Measurements from ENCODE around the gene ZP1. TPM values are rescaled to one million over a fixed set of nuclear protein-coding genes. Genes with fewer than 3 reads are reported as not detected.

The ZP1 gene
- total RNA-seq, 2 experiments from 2014 or later = 0.20 TPM; not detected in 1

- H3K4me3 ChIP-seq (ENCODE audit: low read length) = no peak overlapping the region
- Mint-ChIP-seq H3K27me3 (no peaks in the 10 kb centered on the region), H3K4me3 (no peak overlapping the region), H3K9me3 (no peaks in the 10 kb centered on the region), H3K4me1 (ENCODE audit: low read depth) (no peaks in the 10 kb centered on the region), H3K27ac (no peak overlapping the region), H3K36me3 (ENCODE audit: low read depth) (no peaks in the 10 kb centered on the region)
- no peaks in the 10 kb centered on the region for H3K4me1 ChIP-seq (ENCODE audit: insufficient read depth, low read length)
- H3K27ac ChIP-seq (ENCODE audit: low read depth in 1 of 2, low read length in 2 of 2) = no peak overlapping the region
- H3K27me3 ChIP-seq (ENCODE audit: control insufficient read depth in 1 of 2, insufficient read depth in 2 of 2, low read length in 2 of 2) = no peaks in the 10 kb centered on the region
- intact Hi-C loops (cut with DNase I, micrococcal nuclease) = no loop called here
- ATAC-seq (ENCODE audit: poor library complexity) (no peak), DNase-seq (no peak)
- no peaks in the 10 kb centered on the region for H3K9me3 ChIP-seq (ENCODE audit: control insufficient read depth in 1 of 2, insufficient read depth in 1 of 2, low read length in 2 of 2)
- no peak for TF ChIP-seq CTCF (IDR thresholded peaks at IDR 0.05)
- ChIA-PET CTCF (interaction anchor here (1.1 kb wide), 1 partner anchor 23 kb away, joined by 3 read pairs; no protein-coding TSS in a partner anchor), POLR2A (no interaction called here)
- no peaks in the 10 kb centered on the region for H3K36me3 ChIP-seq (ENCODE audit: insufficient read depth, low read length)
Observed at GRCh38 chr11:60864856-60865513, 2.4 kb upstream of the ZP1 start.

DNA sequence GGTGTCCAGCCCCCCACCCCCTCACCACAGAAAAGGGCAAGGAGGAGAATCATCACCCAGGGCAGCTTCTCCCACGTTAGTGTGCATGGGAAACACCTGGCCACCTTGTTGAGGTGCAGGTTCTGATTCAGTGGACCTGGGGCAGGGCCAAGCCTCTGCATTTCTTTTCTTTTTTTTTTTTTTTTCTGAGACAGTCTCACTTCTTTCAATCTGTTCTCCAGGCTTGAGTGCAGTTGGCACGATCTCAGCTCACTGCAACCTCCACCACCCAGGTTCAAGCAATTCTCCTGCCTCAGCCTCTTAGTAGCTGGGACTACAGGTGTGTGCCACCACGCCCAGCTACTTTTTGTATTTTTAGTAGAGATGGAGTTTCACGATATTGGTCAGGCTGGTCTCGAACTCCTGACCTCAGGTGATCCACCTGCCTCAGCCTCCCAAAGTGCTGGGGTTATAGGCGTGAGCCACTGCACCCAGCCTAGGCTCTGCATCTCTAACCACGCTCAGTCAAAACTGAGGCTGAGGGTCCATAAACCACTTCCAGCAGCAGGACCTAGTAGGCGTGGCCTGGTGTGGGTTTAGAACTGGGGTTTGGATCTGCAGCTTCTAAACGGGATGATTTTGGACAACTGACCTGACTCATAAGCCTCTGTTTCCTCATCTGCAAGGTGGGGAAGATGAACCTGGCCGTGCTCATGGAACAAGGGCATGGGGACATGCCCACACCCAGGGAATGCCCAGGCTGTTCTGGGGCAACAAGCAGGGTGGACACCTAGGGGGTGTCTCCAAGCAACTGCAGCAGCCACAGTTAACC lies 734 bp downstream of the ZP1 start:
- no peak overlapping the region for H3K27ac Mint-ChIP-seq

More for the DNA sequence above, 734 bp downstream of the ZP1 start:
- Histone ChIP-seq H3K27me3 (ENCODE audit: control insufficient read depth in 1 of 2, insufficient read depth in 2 of 2, low read length in 2 of 2) (no peaks in the 10 kb centered on the region), H3K4me3 (ENCODE audit: low read length) (no peak overlapping the region), H3K9me3 (ENCODE audit: control insufficient read depth in 1 of 2, insufficient read depth in 1 of 2, low read length in 2 of 2) (no peaks in the 10 kb centered on the region), H3K27ac (ENCODE audit: low read depth in 1 of 2, low read length in 2 of 2) (no peak overlapping the region), H3K4me1 (ENCODE audit: insufficient read depth, low read length) (peaks cover 18% of the 10 kb centered on the region), H3K36me3 (ENCODE audit: insufficient read depth, low read length) (no peaks in the 10 kb centered on the region)
- TF ChIP-seq CTCF (IDR thresholded peaks at IDR 0.05) = no peak
- POLR2A ChIA-PET = no interaction called here
- CTCF ChIA-PET = interaction anchor here (0.5 to 0.7 kb wide), 2 partner anchors 32 to 303 kb away, joined by 3 to 4 read pairs; no protein-coding TSS in a partner anchor
- no peak for DNase-seq
- Mint-ChIP-seq H3K27me3 (no peaks in the 10 kb centered on the region), H3K9me3 (no peaks in the 10 kb centered on the region), H3K4me3 (no peak overlapping the region), H3K36me3 (ENCODE audit: low read depth) (no peaks in the 10 kb centered on the region), H3K4me1 (ENCODE audit: low read depth) (peaks cover 4% of the 10 kb centered on the region)
- no peak for ATAC-seq (ENCODE audit: poor library complexity)
- intact Hi-C loops (cut with DNase I, micrococcal nuclease) = no loop called here

All from CD4-positive, alpha-beta T cell (primary cell).